ENCODE data around the gene OR4N5. TPM values are rescaled to one million over a fixed set of nuclear protein-coding genes. Genes with fewer than 3 reads are reported as not detected.

The OR4N5 gene
- polyA plus RNA-seq, 1 donor from 2014 or later = not detected

Small RNAs within 50 kb of the gene (small RNA-seq; reads per million reads assigned to genes)
- 0 reads per million in 3 experiments for gene GTF2IP22
- 0 reads per million in 3 experiments for gene RNA5SP380

Other genes starting within 250 kb of the OR4N5 start
- gene OR4K5, start 218.2 kb upstream of the OR4N5 start, polyA plus RNA-seq = not detected in 2 replicates
- 2.4 TPM in 1 of 2 replicates, not detected in the other for gene OR4K1, start 207.9 kb upstream of the OR4N5 start, polyA plus RNA-seq
- gene OR4K15, start 163.2 kb upstream of the OR4N5 start, polyA plus RNA-seq = not detected in 2 replicates
- gene OR4Q2, start 136.7 kb upstream of the OR4N5 start, polyA plus RNA-seq = not detected in 2 replicates
- gene OR4K14, start 119.5 kb upstream of the OR4N5 start, polyA plus RNA-seq = not detected in 2 replicates
- gene OR4K13, start 102.8 kb upstream of the OR4N5 start, polyA plus RNA-seq = not detected in 2 replicates
- not detected in 2 replicates for gene OR4L1, start 78.8 kb upstream of the OR4N5 start, polyA plus RNA-seq
- not detected in 2 replicates for gene OR4K17, start 28.1 kb upstream of the OR4N5 start, polyA plus RNA-seq
- gene OR11G2, start 52.1 kb downstream of the OR4N5 start, polyA plus RNA-seq = not detected in 2 replicates
- not detected in 2 replicates for gene OR11H6, start 84.9 kb downstream of the OR4N5 start, polyA plus RNA-seq
- not detected in 2 replicates for gene OR11H7, start 90.2 kb downstream of the OR4N5 start, polyA plus RNA-seq
- gene OR11H4, start 100.5 kb downstream of the OR4N5 start, polyA plus RNA-seq = not detected in 2 replicates
- gene TTC5, start 167.1 kb downstream of the OR4N5 start, polyA plus RNA-seq = 40.5 and 53.5 TPM in 2 replicates
- gene CCNB1IP1, start 194.5 kb downstream of the OR4N5 start, polyA plus RNA-seq = 67.2 and 83.8 TPM in 2 replicates
- gene PARP2, start 204.8 kb downstream of the OR4N5 start, polyA plus RNA-seq = 71.5 and 78.7 TPM in 2 replicates